GM18868 (cell line): Measurements from ENCODE around the gene SERGEF.
"Not testable (repeated sequence)": the region's sequence is repeated elsewhere in the genome, so short reads cannot be mapped to it uniquely, and the experiment has no call there.

ENCODE experiments used
- ATAC-seq: cut with Tn5 transposase; IDR thresholded peaks from one replicate; pipeline ENCODE4 v1.9.1; 2021; ENCODE audit warnings: mild to moderate bottlenecking, moderate library complexity; ENCODE audit not compliant: unreplicated experiment

The SERGEF gene

GRCh38 chr11:18001191-18001590 is 11.7 kb downstream of the SERGEF start:
- no peak for ATAC-seq

GRCh38 chr11:18000760-18001159 is 12.1 kb downstream of the SERGEF start:
- no peak for ATAC-seq

- ATAC-seq: not testable (repeated sequence)
Measured at GRCh38 chr11:18000128-18000527, 12.7 kb downstream of the SERGEF start.

- no peak for ATAC-seq
Measured at GRCh38 chr11:17992916-17993315, 19.9 kb downstream of the SERGEF start.

GRCh38 chr11:17991783-17992433 is 20.9 kb downstream of the SERGEF start:
- ATAC-seq: peak; percentile 91

GRCh38 chr11:17989306-17989705 is 23.5 kb downstream of the SERGEF start:
- no peak for ATAC-seq

- ATAC-seq: no peak
Measured at GRCh38 chr11:17988465-17988864, 24.4 kb downstream of the SERGEF start.

GRCh38 chr11:17987826-17988225 is 25.0 kb downstream of the SERGEF start:
- no peak for ATAC-seq

- no peak for ATAC-seq
Measured at GRCh38 chr11:17986711-17987220, 26.1 kb downstream of the SERGEF start.

GRCh38 chr11:17986007-17986710 is 26.7 kb downstream of the SERGEF start:
- no peak for ATAC-seq

GRCh38 chr11:17985517-17985916 is 27.3 kb downstream of the SERGEF start:
- ATAC-seq: no peak

GRCh38 chr11:17983569-17983968 is 29.3 kb downstream of the SERGEF start:
- ATAC-seq: no peak

- no peak for ATAC-seq
Measured at GRCh38 chr11:17979770-17980371, 33.0 kb downstream of the SERGEF start.

GRCh38 chr11:17978553-17979287 is 34.1 kb downstream of the SERGEF start:
- no peak for ATAC-seq

- no peak for ATAC-seq
Measured at GRCh38 chr11:17976651-17977050, 36.2 kb downstream of the SERGEF start.

GRCh38 chr11:17974246-17974645 is 38.6 kb downstream of the SERGEF start:
- no peak for ATAC-seq

GRCh38 chr11:17972987-17973386 is 39.9 kb downstream of the SERGEF start:
- no peak for ATAC-seq

GRCh38 chr11:17968206-17968605 is 44.6 kb downstream of the SERGEF start:
- ATAC-seq: no peak

GRCh38 chr11:17967661-17968060 is 45.2 kb downstream of the SERGEF start:
- no peak for ATAC-seq

GRCh38 chr11:17960091-17960490 is 52.8 kb downstream of the SERGEF start:
- ATAC-seq: no peak

GRCh38 chr11:17958446-17958845 is 54.4 kb downstream of the SERGEF start:
- no peak for ATAC-seq
